Kidney (tissue), 14 donors: Measurements from ENCODE around the gene DDAH1. TPM values are rescaled to one million over a fixed set of nuclear protein-coding genes. Genes with fewer than 3 reads are reported as not detected.

Source experiments
- DNase-seq, 5 donors: peaks; one replicate each; pipeline ENCODE4 v3.0.0-alpha.2; 2013 to 2020
- FAIRE-seq: peaks from 2 replicates; lab custom pipeline; 2012; peaks lifted over from hg19 to GRCh38; lab: Jason Lieb, UNC
- H3K27ac ChIP-seq, 2 donors: one replicate each; pipeline ENCODE4 v1.7.0; 2013; ENCODE audit warnings: low read depth in 2 of 2, low read length in 2 of 2, inconsistent platforms in 1 of 2
- H3K27me3 ChIP-seq: one replicate; pipeline ENCODE4 v1.7.1; 2013; ENCODE audit warnings: low read length, inconsistent platforms; ENCODE audit not compliant: control insufficient read depth, insufficient read depth
- H3K36me3 ChIP-seq, 3 donors: one replicate each; pipeline versions ENCODE4 v1.7.0 to v1.7.1; 2013; ENCODE audit warnings: low read length in 3 of 3, control low read depth in 1 of 3, inconsistent platforms in 1 of 3; ENCODE audit not compliant: insufficient read depth in 3 of 3, control insufficient read depth in 2 of 3
- H3K4me1 ChIP-seq, 3 donors: one replicate each; pipeline versions ENCODE4 v1.7.0 to v1.7.1; 2013; ENCODE audit warnings: low read length in 3 of 3, inconsistent platforms in 1 of 3, low read depth in 1 of 3; ENCODE audit not compliant: control insufficient read depth in 2 of 3, insufficient read depth in 2 of 3
- H3K4me3 ChIP-seq, 3 donors: one replicate each; pipeline versions ENCODE4 v1.7.0 to v1.8.1; 2013; ENCODE audit warnings: low read length in 3 of 3, control low read depth in 1 of 3, inconsistent platforms in 1 of 3
- H3K9ac ChIP-seq, 3 donors: one replicate each; pipeline versions ENCODE4 v1.7.0 to v1.7.1; 2013; ENCODE audit warnings: low read length in 3 of 3, control low read depth in 1 of 3, inconsistent platforms in 1 of 3
- H3K9me3 ChIP-seq, 3 donors: one replicate each; pipeline versions ENCODE4 v1.7.0 to v1.7.1; 2013; ENCODE audit warnings: low read length in 3 of 3, control low read depth in 1 of 3, inconsistent platforms in 1 of 3; ENCODE audit not compliant: control insufficient read depth in 2 of 3, insufficient read depth in 1 of 3
- CTCF ChIP-seq: IDR thresholded peaks from 3 replicates; pipeline ENCODE4 v1.5.1; 2012; ENCODE audit warnings: mild to moderate bottlenecking, moderate library complexity, borderline replicate concordance; ENCODE audit not compliant: insufficient read depth; ENCODE audit errors: extremely low read depth
- intact Hi-C: fragments of 100-400 bp; cut with DNase I; formaldehyde crosslinking; loops from one replicate; pipeline ENCODE4 v1.11.1; 2022
- polyA plus RNA-seq: library from polyadenylated mRNA; stranded (reverse); fragments of 350-450 nt; fragmentation: Illumina TruSeq; extraction: RNeasy Lipid Tissue Mini Kit (QIAGEN cat#74804); gene quantifications from one replicate; pipeline ENCODE4 v1.2.3, GENCODE V29; 2014; ENCODE audit warnings: low read depth, low replicate concordance; ENCODE audit not compliant: insufficient read depth
- total RNA-seq: library from RNA; stranded (reverse); fragmentation: NEBNext Ultra II Directional; extraction: Animal tissue kit (Norgen Biotek cat#: 25700); gene quantifications from one replicate; pipeline ENCODE4 v1.2.1, GENCODE V29; 2021
- donor health status: control.
- donor health status: control.
- donor health status: control.
- donor health status: control.
- donor health status: control.
- donor health status: DM: yes; HTN: yes; CAD: no.
- donor health status: Normal renal cell carcinoma (clear cell type).

Gene DDAH1
- total and polyA plus RNA-seq, 2 donors from 2014 or later, result 73.1 to 98.9 TPM

DNA sequence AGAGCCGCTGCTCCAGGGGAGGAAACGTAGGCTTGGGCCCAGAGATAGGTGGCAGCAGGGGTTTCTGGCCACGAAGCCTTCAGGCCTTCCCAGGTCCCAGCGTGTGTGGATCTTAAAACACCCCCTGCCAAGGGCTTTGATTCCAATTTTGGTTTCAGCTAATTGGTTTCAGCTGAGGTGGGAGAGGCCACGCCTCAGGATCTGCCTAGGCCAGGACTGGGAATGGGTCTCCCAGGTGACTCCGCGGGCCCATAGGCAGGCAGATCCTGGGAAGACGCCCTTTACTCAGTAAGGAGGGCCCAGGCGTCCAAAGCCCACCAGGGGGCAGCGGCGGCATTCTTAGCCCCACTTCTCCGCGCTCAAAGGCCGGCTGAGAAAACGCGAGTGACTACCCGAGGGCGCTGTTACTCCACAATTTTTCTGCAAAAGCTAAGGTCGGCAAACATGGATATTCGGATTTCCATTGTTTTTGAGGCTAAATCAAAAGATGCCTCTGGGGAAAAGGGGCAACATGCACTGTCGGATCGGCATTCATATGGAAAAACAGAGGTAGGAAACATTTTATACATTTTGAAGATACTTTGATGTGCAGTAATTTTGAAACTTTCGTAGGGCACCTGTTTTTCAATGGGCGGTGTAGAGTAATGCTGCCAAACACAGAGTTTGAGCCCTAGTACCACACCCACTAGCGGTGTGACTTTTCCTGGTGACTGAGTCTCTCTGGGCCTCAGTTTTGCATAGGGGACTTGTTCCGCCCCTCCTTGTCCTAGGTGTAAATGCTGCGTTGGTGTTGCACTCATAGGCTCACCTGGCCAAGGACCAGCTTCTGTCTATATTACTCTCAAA lies 156.7 kb downstream of the DDAH1 start:
- intact Hi-C loops, result loop anchor here (10.0 kb wide), 1 partner anchor 197 kb away; no protein-coding TSS in a partner anchor
- Histone ChIP-seq H3K27me3 (no peaks in the 10 kb centered on the region), H3K4me1 (peaks cover 0 to 7% (median 0%) of the 10 kb centered on the region in 3 donors), H3K27ac (no peak overlapping the region), H3K36me3 (no peaks in the 10 kb centered on the region), H3K9ac (no peak overlapping the region), H3K4me3 (peak overlapping the region in 1 of 3 donors; percentile 2), H3K9me3 (no peaks in the 10 kb centered on the region)
- FAIRE-seq (no peak), DNase-seq (peak; percentile 92 to 96 (median 94))
- peak; percentile 98 for TF ChIP-seq CTCF

- TF ChIP-seq CTCF, result no peak
- intact Hi-C loops, result loop anchor here (10.0 kb wide), 1 partner anchor 199 kb away; no protein-coding TSS in a partner anchor
- Histone ChIP-seq H3K4me3 (no peak overlapping the region), H3K9me3 (no peaks in the 10 kb centered on the region), H3K4me1 (peaks cover 0 to 7% (median 0%) of the 10 kb centered on the region in 3 donors), H3K27me3 (no peaks in the 10 kb centered on the region), H3K27ac (no peak overlapping the region), H3K9ac (no peak overlapping the region), H3K36me3 (no peaks in the 10 kb centered on the region)
- FAIRE-seq (no peak), DNase-seq (no peak)
Observed at GRCh38 chr1:85306236-85306635, 158.7 kb downstream of the DDAH1 start.

DNA sequence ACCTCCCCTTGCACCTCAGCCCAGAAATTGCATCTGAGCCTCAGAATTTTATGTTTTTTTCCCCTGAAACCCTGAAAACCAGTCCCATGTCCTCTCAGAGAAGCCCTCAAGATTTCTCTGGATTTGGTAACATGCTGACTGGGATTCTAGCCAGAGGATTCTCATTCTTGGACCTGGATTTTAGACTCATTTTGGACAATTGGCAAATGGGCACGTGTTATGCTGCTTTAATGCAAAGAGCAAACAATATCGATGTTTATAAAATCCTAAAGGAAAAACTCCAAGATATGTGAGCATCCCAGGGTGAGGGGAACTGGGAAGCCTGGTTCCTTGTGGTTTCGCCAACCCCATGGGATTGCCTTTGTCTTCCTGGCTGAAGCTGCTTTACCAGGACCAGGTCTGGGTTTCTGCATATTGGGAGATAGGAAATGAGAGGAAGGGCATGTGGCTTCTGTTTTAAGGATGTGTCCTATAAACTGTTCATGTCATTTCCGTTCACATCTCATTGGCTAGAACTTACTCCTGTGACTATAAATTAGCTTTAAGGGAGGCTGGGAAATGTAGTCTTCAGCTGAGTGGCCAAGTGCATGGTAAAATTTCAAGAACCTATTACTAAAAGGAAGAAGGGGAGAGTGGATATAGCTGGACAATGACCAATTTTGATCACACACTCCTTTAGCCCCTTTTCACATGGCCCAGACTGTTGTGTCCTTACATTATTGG lies 161.4 kb downstream of the DDAH1 start:
- TF ChIP-seq CTCF, result no peak
- H3K27ac ChIP-seq, result no peak overlapping the region
- H3K9me3 ChIP-seq, result no peaks in the 10 kb centered on the region
- H3K36me3 ChIP-seq, result no peaks in the 10 kb centered on the region
- FAIRE-seq, result no peak
- DNase-seq, result no peak
- no peaks in the 10 kb centered on the region for H3K27me3 ChIP-seq
- no peak overlapping the region for H3K4me3 ChIP-seq
- no peak overlapping the region for H3K9ac ChIP-seq
- peaks cover 0 to 2% (median 0%) of the 10 kb centered on the region in 3 donors for H3K4me1 ChIP-seq
- intact Hi-C loops, result loop anchor here (5.0 to 10.0 kb wide), 2 partner anchors 201 to 389 kb away; no protein-coding TSS in a partner anchor
